MM.1S (cell line): ENCODE measurements around the gene DIRAS2.

Source experiments
- DNase-seq: peaks from one replicate; pipeline ENCODE4 v3.0.0-alpha.2; 2015
- H2AFZ ChIP-seq: fragments of 300-600 bp; sonication (generic); 2 replicates; pipeline ENCODE4 v1.6.0; 2016; ENCODE audit warnings: antibody characterized with exemption, low read length
- H3F3A ChIP-seq: fragments of 300-600 bp; sonication (generic); 2 replicates; pipeline ENCODE4 v1.6.1; 2016; ENCODE audit warnings: mild to moderate bottlenecking, antibody characterized with exemption, low read length, moderate library complexity, mixed read lengths; ENCODE audit not compliant: insufficient read depth
- H3K27ac ChIP-seq: fragments of 300-600 bp; sonication (generic); 2 replicates; pipeline ENCODE4 v1.5.1; 2016; ENCODE audit warnings: mild to moderate bottlenecking, low read length
- H3K27me3 ChIP-seq: fragments of 300-600 bp; sonication (generic); replicated peaks from 2 replicates; pipeline ENCODE4 v1.6.0; 2016; ENCODE audit warnings: low read length; ENCODE audit not compliant: insufficient read depth
- H3K36me3 ChIP-seq: fragments of 300-600 bp; sonication (generic); replicated peaks from 2 replicates; pipeline ENCODE4 v1.6.1; 2016; ENCODE audit warnings: mild to moderate bottlenecking, low read length, mixed read lengths; ENCODE audit not compliant: insufficient read depth
- H3K4me1 ChIP-seq: fragments of 300-600 bp; sonication (generic); 2 replicates; pipeline ENCODE4 v1.6.1; 2016; ENCODE audit warnings: low read length, mixed read lengths
- H3K4me2 ChIP-seq: fragments of 300-600 bp; sonication (generic); 2 replicates; pipeline ENCODE4 v1.6.0; 2016; ENCODE audit warnings: low read depth, low read length
- H3K4me3 ChIP-seq: fragments of 300-600 bp; sonication (generic); 2 replicates; pipeline ENCODE4 v1.5.1; 2016; ENCODE audit warnings: low read length, mixed read lengths
- H3K79me2 ChIP-seq: fragments of 300-600 bp; sonication (generic); 2 replicates; pipeline ENCODE4 v1.6.1; 2016; ENCODE audit warnings: mixed run types, low read length, mixed read lengths
- H3K9ac ChIP-seq: fragments of 300-600 bp; sonication (generic); 2 replicates; pipeline ENCODE4 v1.6.1; 2016; ENCODE audit warnings: low read length, mixed read lengths
- H3K9me2 ChIP-seq: fragments of 300-600 bp; sonication (generic); replicated peaks from 2 replicates; pipeline ENCODE4 v1.6.1; 2016; ENCODE audit warnings: mild to moderate bottlenecking, low read length, mixed read lengths; ENCODE audit not compliant: insufficient read depth
- H3K9me3 ChIP-seq: fragments of 300-600 bp; sonication (generic); replicated peaks from 2 replicates; pipeline ENCODE4 v1.6.1; 2016; ENCODE audit warnings: mild to moderate bottlenecking, low read length, mixed read lengths; ENCODE audit not compliant: insufficient read depth
- H4K20me1 ChIP-seq: fragments of 300-600 bp; sonication (generic); 2 replicates; pipeline ENCODE4 v1.6.1; 2016; ENCODE audit warnings: mild to moderate bottlenecking, low read length, moderate library complexity, mixed read lengths; ENCODE audit not compliant: insufficient read depth
- EZH2 ChIP-seq: fragments of 300-600 bp; sonication (generic); optimal IDR thresholded peaks from 2 replicates; pipeline ENCODE3; 2017; ENCODE audit warnings: low read depth, mild to moderate bottlenecking, antibody characterized with exemption, low read length, mixed read lengths
- EZH2phosphoT487 ChIP-seq: fragments of 300-600 bp; sonication (generic); IDR thresholded peaks from 2 replicates; pipeline ENCODE4 v1.6.1; 2018; ENCODE audit warnings: antibody characterized with exemption, low read length
- TF ChIP-seq, protein P1 (sequence below): fragments of 300-600 bp; sonication (generic); IDR thresholded peaks from 2 replicates; pipeline ENCODE4 v1.5.1; 2016; ENCODE audit warnings: antibody characterized with exemption, low read length, mixed read lengths

Gene DIRAS2

DNA sequence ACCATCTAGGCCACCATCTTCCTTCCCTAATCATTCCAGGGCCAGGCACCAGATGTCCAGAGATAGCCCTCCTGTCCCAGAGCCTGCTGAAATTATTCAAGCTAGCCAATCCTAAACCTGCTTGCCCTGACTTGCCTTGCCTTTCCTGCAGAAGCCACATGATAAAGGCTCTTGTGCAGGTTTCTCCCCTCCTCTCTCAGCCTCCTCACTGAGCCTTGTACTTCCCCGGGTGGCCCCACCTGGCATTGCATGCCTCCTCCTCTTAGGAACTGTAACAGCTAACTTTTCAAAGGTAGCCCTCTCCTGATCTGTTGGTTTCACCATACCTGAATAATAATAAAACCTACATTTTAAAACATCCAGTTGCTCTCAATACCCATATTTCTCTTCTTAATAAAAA, 42.6 kb downstream of the DIRAS2 start:
- DNase-seq, result no peak
- H3K79me2 ChIP-seq, result no peaks in the 10 kb centered on the region
- no peak overlapping the region for H3K4me2 ChIP-seq
- no peaks in the 10 kb centered on the region for H3F3A ChIP-seq
- H3K9ac ChIP-seq, result no peak overlapping the region
- no peak overlapping the region for H3K27ac ChIP-seq
- H3K36me3 ChIP-seq, result no peaks in the 10 kb centered on the region
- no peak overlapping the region for H3K4me3 ChIP-seq
- no peaks in the 10 kb centered on the region for H3K9me3 ChIP-seq
- H3K4me1 ChIP-seq, result no peaks in the 10 kb centered on the region
- H3K27me3 ChIP-seq, result no peaks in the 10 kb centered on the region
- H4K20me1 ChIP-seq, result no peaks in the 10 kb centered on the region
- no peak for TF ChIP-seq EZH2
- no peak overlapping the region for H2AFZ ChIP-seq
- no peaks in the 10 kb centered on the region for H3K9me2 ChIP-seq

DNA sequence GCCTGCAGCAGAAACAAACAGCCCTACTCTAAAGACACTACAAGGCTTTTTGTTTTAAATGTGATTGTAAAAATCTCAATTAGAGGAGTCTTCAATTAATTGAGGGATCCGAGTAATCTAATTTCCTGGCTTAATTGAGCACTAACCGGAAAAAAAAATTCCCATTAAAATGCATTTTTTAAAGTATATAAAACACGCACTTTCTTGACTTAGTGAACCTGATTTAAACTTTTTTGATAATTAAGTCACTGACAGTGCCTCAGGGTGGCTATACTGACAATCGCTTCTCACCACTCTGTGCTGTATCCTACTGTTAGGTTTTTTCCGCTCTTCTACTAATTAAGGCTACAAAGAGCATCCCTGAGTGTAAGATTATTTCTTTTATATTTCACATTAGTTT, 44.4 kb downstream of the DIRAS2 start:
- no peaks in the 10 kb centered on the region for H3F3A ChIP-seq
- H2AFZ ChIP-seq, result no peak overlapping the region
- TF ChIP-seq EZH2phosphoT487 (no peak), EZH2 (no peak)
- TF ChIP-seq, protein P1, sequence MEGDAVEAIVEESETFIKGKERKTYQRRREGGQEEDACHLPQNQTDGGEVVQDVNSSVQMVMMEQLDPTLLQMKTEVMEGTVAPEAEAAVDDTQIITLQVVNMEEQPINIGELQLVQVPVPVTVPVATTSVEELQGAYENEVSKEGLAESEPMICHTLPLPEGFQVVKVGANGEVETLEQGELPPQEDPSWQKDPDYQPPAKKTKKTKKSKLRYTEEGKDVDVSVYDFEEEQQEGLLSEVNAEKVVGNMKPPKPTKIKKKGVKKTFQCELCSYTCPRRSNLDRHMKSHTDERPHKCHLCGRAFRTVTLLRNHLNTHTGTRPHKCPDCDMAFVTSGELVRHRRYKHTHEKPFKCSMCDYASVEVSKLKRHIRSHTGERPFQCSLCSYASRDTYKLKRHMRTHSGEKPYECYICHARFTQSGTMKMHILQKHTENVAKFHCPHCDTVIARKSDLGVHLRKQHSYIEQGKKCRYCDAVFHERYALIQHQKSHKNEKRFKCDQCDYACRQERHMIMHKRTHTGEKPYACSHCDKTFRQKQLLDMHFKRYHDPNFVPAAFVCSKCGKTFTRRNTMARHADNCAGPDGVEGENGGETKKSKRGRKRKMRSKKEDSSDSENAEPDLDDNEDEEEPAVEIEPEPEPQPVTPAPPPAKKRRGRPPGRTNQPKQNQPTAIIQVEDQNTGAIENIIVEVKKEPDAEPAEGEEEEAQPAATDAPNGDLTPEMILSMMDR, result no peak
- no peak for DNase-seq
- H3K4me3 ChIP-seq, result no peak overlapping the region
- no peak overlapping the region for H3K9ac ChIP-seq
- no peaks in the 10 kb centered on the region for H3K27me3 ChIP-seq
- no peaks in the 10 kb centered on the region for H3K4me1 ChIP-seq
- H3K36me3 ChIP-seq, result no peaks in the 10 kb centered on the region
- no peak overlapping the region for H3K27ac ChIP-seq
- no peaks in the 10 kb centered on the region for H4K20me1 ChIP-seq
- no peaks in the 10 kb centered on the region for H3K79me2 ChIP-seq
- H3K9me2 ChIP-seq, result no peaks in the 10 kb centered on the region
- no peak overlapping the region for H3K4me2 ChIP-seq
- no peaks in the 10 kb centered on the region for H3K9me3 ChIP-seq

DNA sequence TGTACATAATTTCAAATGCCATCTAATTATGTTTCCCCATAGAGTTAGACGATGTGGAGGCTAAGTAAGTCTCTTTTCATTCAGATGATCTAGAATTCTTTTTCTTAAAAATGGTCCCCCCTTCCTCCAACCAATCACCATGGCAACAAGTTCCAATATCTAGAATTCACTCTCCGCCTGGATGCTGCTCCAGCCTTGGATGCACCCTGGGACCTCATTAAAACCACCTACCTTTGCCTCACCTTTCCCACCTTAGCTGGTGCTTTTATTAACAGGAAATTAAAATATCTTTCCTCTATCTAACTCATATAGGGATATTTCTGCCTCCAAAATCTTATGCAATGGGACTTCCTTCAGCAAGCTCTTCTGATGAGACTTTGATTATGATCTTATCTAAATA, 49.0 kb downstream of the DIRAS2 start:
- H3K27ac ChIP-seq, result no peak overlapping the region
- TF ChIP-seq EZH2 (no peak), EZH2phosphoT487 (no peak)
- TF ChIP-seq, protein P1, result no peak
- no peaks in the 10 kb centered on the region for H3K9me2 ChIP-seq
- no peaks in the 10 kb centered on the region for H3K4me1 ChIP-seq
- no peak overlapping the region for H3K9ac ChIP-seq
- no peak overlapping the region for H2AFZ ChIP-seq
- no peak overlapping the region for H3K4me2 ChIP-seq
- H3K79me2 ChIP-seq, result no peaks in the 10 kb centered on the region
- no peaks in the 10 kb centered on the region for H3F3A ChIP-seq
- no peaks in the 10 kb centered on the region for H3K36me3 ChIP-seq
- H4K20me1 ChIP-seq, result no peaks in the 10 kb centered on the region
- no peak overlapping the region for H3K4me3 ChIP-seq
- DNase-seq, result no peak
- H3K9me3 ChIP-seq, result no peaks in the 10 kb centered on the region
- H3K27me3 ChIP-seq, result no peaks in the 10 kb centered on the region

DNA sequence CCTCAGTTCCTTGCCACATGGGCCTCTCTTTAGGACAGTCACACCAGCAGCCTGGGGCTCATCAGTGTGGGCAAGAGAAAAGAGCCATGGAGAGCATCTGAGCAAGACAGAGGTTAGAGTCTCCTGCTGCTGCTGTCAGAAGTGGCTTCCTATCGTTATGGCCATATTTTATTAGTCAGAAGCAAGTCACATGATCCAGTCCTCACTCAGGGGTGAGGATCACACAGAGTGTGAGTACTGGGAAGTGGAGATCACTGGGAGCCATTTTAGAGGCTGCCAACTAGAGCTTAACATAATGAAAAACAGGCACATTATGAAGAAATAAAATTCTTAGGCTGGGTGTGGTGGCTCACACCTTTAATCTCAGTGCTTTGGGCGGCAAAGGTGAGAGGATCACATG, 62.0 kb downstream of the DIRAS2 start:
- no peak for DNase-seq
- TF ChIP-seq, protein P1, result no peak
- TF ChIP-seq EZH2 (no peak), EZH2phosphoT487 (no peak)
- Histone ChIP-seq H3K27me3 (no peaks in the 10 kb centered on the region), H3F3A (no peaks in the 10 kb centered on the region), H3K4me3 (no peak overlapping the region), H3K4me1 (peaks cover 9% of the 10 kb centered on the region), H3K9me3 (no peaks in the 10 kb centered on the region), H3K4me2 (no peak overlapping the region), H3K79me2 (no peaks in the 10 kb centered on the region), H3K9ac (no peak overlapping the region), H2AFZ (peak overlapping the region; percentile 11; the same call in 1 of the 2 replicates), H3K36me3 (no peaks in the 10 kb centered on the region), H3K27ac (no peak overlapping the region), H4K20me1 (no peaks in the 10 kb centered on the region), H3K9me2 (no peaks in the 10 kb centered on the region)
